Thoracic aorta (tissue), 2 donors: ENCODE data around the gene B4GALT7. TPM values are rescaled to one million over a fixed set of nuclear protein-coding genes. Genes with fewer than 3 reads are reported as not detected.
"Not testable (repeated sequence)": the region's sequence is repeated elsewhere in the genome, so short reads cannot be mapped to it uniquely, and the experiment has no call there.

Experiments used
- ATAC-seq: fragments of 150-250 bp; one replicate; pipeline ENCODE4 v1.8.0; 2017; ENCODE audit warnings: low read depth; ENCODE audit not compliant: insufficient number of reproducible peaks, low FRiP score
- DNase-seq: peaks from one replicate; pipeline ENCODE4 v3.0.0-alpha.2; 2020; ENCODE audit warnings: low spot score
- H3K27ac ChIP-seq, 2 donors: fragments of 200-600 bp; sonication (generic); 1 replicate in 1 of 2; 2 replicates in 1 of 2; pipeline ENCODE4 v1.5.1; 2016; ENCODE audit warnings: mild to moderate bottlenecking in 2 of 2, moderate library complexity in 2 of 2
- H3K27me3 ChIP-seq: fragments of 200-600 bp; sonication (generic); replicated peaks from 2 replicates; pipeline ENCODE4 v1.6.0; 2016; ENCODE audit warnings: mild to moderate bottlenecking; ENCODE audit not compliant: insufficient read depth
- H3K36me3 ChIP-seq: fragments of 200-600 bp; sonication (generic); one replicate; pipeline ENCODE4 v1.5.1; 2016
- H3K4me1 ChIP-seq, 2 donors: fragments of 200-600 bp; sonication (generic); 1 replicate in 1 of 2; 2 replicates in 1 of 2; pipeline versions ENCODE4 v1.5.1 to v1.6.0; 2016; ENCODE audit warnings: low read depth in 2 of 2, mild to moderate bottlenecking in 1 of 2; ENCODE audit not compliant: control insufficient read depth in 1 of 2
- H3K4me3 ChIP-seq: fragments of 200-600 bp; sonication (generic); 2 replicates; pipeline ENCODE4 v1.5.1; 2016; ENCODE audit warnings: mild to moderate bottlenecking
- H3K9me3 ChIP-seq: fragments of 200-600 bp; sonication (generic); 2 replicates; pipeline ENCODE4 v1.5.1; 2016
- total RNA-seq, 2 donors: library from RNA; depleted of rRNA; stranded (reverse); fragments of >200 nt; gene quantifications; one replicate each; pipeline versions ENCODE4 v1.1.0 to v1.2.3, GENCODE V29; 2016
- TF ChIP-seq, protein P1 (sequence below): fragments of 200-600 bp; sonication (generic); IDR thresholded peaks from one replicate; pipeline ENCODE4 v1.5.1; 2019; ENCODE audit warnings: antibody characterized with exemption

Gene B4GALT7
- total RNA-seq, 2 donors from 2014 or later = 17.8 to 29.8 TPM

DNA sequence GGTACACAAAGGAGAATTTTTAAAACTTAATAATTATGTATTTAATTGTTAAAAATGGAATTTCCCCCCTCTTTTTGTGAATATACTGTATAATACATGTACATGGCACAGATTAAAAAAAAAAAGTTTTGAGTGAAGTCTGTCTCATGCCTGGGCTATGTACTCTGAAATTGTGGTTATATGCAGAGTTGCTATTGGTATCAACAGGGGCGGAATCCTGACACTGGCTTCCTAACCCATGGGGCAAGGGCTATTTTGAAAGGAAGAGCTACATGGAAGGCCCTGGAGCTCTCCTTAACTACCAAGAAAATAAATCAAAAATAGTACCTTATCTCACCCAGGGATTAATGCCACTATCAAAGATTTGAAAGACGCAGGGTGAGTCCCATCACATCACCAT, 44.7 kb upstream of the B4GALT7 start:
- DNase-seq = no peak
- no peaks in the 10 kb centered on the region for H3K36me3 ChIP-seq
- TF ChIP-seq, protein P1, sequence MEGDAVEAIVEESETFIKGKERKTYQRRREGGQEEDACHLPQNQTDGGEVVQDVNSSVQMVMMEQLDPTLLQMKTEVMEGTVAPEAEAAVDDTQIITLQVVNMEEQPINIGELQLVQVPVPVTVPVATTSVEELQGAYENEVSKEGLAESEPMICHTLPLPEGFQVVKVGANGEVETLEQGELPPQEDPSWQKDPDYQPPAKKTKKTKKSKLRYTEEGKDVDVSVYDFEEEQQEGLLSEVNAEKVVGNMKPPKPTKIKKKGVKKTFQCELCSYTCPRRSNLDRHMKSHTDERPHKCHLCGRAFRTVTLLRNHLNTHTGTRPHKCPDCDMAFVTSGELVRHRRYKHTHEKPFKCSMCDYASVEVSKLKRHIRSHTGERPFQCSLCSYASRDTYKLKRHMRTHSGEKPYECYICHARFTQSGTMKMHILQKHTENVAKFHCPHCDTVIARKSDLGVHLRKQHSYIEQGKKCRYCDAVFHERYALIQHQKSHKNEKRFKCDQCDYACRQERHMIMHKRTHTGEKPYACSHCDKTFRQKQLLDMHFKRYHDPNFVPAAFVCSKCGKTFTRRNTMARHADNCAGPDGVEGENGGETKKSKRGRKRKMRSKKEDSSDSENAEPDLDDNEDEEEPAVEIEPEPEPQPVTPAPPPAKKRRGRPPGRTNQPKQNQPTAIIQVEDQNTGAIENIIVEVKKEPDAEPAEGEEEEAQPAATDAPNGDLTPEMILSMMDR = no peak
- H3K4me3 ChIP-seq = peak overlapping the region; percentile 75
- ATAC-seq = no peak
- no peaks in the 10 kb centered on the region for H3K9me3 ChIP-seq
- H3K4me1 ChIP-seq = peaks cover 18 to 38% of the 10 kb centered on the region in 2 donors
- no peaks in the 10 kb centered on the region for H3K27me3 ChIP-seq
- no peak overlapping the region for H3K27ac ChIP-seq

DNA sequence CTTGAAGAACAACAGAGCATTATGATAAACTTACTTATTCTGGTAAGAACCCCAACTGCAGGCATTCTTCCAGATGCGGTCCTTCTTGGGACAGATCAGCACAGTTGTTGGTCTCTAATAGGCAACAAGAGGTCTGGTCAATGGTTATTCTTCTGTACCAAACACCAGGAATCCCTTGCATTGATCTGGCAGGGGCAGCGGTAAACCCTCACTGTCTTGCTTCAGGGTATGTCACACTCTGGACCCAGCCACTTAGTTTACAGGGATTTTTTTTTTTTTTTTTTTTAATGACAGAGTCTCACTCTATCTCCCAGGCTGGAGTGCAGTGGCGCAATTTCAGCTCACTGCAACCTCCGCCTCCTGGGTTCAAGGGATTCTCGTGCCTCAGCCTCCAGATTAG, 44.3 kb upstream of the B4GALT7 start:
- no peak for ATAC-seq
- DNase-seq = no peak
- TF ChIP-seq, protein P1 = no peak

DNA sequence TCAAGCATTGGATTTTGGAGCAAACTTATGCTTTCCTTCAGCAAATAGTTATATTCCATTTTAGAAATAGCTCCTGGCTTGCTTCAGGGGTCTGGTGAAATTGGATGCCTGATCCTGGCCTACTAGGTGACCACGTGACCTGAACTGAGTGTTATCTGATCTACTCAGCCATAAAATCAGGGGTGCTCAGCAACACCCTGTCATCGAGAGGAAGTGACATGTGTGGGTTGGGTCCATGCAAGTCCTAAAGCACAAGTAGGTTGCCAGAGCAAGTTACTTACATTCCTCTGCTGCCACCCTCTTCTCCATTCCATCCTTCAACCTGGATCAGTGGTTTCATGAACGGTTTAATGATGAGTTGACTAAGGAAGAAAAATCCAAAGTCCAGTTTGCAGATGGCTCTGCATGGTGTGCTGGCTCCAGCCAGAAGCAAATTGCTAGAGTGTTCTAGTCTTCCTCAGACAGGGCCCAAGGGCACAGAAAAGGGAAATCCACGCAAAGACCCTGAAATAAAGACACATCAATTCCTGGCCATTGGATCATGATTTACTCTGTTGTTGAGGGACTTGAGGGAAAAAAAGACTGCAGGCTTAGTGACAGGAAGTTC, 42.8 kb upstream of the B4GALT7 start:
- Histone ChIP-seq H3K4me3 (no peak overlapping the region), H3K27me3 (no peaks in the 10 kb centered on the region), H3K9me3 (no peaks in the 10 kb centered on the region), H3K36me3 (no peaks in the 10 kb centered on the region), H3K4me1 (peaks cover 20 to 21% of the 10 kb centered on the region in 2 donors), H3K27ac (no peak overlapping the region)
- TF ChIP-seq, protein P1 = no peak
- no peak for ATAC-seq
- no peak for DNase-seq

More for the DNA sequence above, 44.3 kb upstream of the B4GALT7 start:
- peaks cover 15 to 33% of the 10 kb centered on the region in 2 donors for H3K4me1 ChIP-seq
- no peak overlapping the region for H3K4me3 ChIP-seq
- H3K27me3 ChIP-seq = no peaks in the 10 kb centered on the region
- H3K36me3 ChIP-seq = no peaks in the 10 kb centered on the region
- H3K9me3 ChIP-seq = no peaks in the 10 kb centered on the region
- H3K27ac ChIP-seq = no peak overlapping the region

DNA sequence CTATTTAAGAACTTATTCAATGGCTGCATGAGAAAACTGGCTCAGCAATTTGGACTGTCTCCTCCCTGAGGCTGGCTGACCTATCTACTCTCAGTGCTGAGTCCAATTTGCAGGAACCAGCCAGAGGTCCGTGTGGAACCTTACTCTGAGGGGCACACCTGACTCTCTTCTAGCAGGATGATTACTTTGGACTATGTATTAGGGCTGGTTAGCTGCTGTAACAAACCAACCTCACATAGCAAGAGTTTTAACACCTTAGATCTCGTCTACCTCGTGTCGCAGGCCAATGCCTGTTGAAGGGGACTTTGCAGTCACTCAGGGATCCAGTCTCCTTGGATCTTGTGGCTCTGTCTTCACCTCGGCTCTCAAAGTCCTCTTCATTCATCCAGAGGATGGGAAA, 42.1 kb upstream of the B4GALT7 start:
- ATAC-seq (no peak), DNase-seq (no peak)
- H3K27me3 ChIP-seq = no peaks in the 10 kb centered on the region
- no peaks in the 10 kb centered on the region for H3K36me3 ChIP-seq
- no peak overlapping the region for H3K4me3 ChIP-seq
- H3K9me3 ChIP-seq = no peaks in the 10 kb centered on the region
- no peak overlapping the region for H3K27ac ChIP-seq
- TF ChIP-seq, protein P1 = no peak
- H3K4me1 ChIP-seq = peaks cover 15 to 16% of the 10 kb centered on the region in 2 donors

DNA sequence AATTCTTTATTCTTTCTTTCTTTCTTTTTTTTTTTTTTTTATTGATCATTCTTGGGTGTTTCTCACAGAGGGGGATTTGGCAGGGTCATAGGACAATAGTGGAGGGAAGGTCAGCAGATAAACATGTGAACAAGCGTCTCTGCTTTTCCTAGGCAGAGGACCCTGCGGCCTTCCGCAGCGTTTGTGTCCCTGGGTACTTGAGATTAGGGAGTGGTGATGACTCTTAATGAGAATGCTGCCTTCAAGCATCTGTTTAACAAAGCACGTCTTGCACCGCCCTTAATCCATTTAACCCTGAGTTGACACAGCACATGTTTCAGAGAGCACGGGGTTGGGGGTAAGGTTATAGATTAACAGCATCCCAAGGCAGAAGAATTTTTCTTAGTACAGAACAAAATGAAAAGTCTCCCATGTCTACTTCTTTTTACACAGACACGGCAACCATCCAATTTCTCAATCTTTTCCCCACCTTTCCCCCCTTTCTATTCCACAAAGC, 40.4 kb upstream of the B4GALT7 start:
- not testable (repeated sequence) for H3K4me3 ChIP-seq, DNase-seq, H3K9me3 ChIP-seq, H3K36me3 ChIP-seq, H3K27me3 ChIP-seq, ATAC-seq, H3K4me1 ChIP-seq, H3K27ac ChIP-seq

DNA sequence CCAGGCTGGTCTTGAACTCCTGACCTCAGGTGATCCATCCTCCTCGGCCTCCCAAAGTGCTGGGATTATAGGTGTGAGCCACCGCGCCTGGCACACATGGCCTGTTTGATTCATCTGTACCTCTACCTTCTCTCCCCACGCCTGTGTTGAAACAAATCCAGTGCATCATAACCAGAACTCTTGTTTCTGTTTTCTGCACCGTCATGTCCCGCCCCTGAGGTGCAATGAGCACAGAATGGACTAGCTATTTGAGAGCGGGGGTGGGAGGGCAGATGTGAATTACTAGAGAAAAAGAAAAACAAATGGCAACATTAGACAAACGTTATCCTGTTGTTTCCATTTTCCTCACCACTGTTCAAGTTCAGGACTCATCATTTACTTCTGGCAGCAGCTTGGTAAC, 34.9 kb upstream of the B4GALT7 start:
- no peak for ATAC-seq
- Histone ChIP-seq H3K9me3 (no peaks in the 10 kb centered on the region), H3K27ac (no peak overlapping the region), H3K36me3 (no peaks in the 10 kb centered on the region), H3K4me1 (peaks cover 0 to 5% of the 10 kb centered on the region in 2 donors), H3K4me3 (no peak overlapping the region), H3K27me3 (no peaks in the 10 kb centered on the region)
- DNase-seq = no peak
- TF ChIP-seq, protein P1 = no peak
